HepG2 (cell line): Measurements from ENCODE around the gene ARHGAP26. TPM values are rescaled to one million over a fixed set of nuclear protein-coding genes. Genes with fewer than 3 reads are reported as not detected.

Source experiments
- CBX1 ChIP-seq: IDR thresholded peaks from one replicate; pipeline ENCODE4 v1.6.1; 2016; ENCODE audit warnings: antibody characterized with exemption, low read depth
- CEBPB ChIP-seq: IDR thresholded peaks from 2 replicates; pipeline ENCODE4 v1.6.1; 2011; ENCODE audit warnings: low read depth, low read length, improper control_type of control experiment, borderline replicate concordance
- EED ChIP-seq: sonication (generic); formaldehyde crosslinking; IDR thresholded peaks from 2 replicates; pipeline ENCODE4 v1.5.0; 2020; ENCODE audit warnings: mild to moderate bottlenecking, missing genetic modification reagents
- GATAD2A ChIP-seq: IDR thresholded peaks from 2 replicates; pipeline ENCODE4 v1.6.1; 2016
- HDAC2 ChIP-seq: sonication (generic); formaldehyde crosslinking; IDR thresholded peaks from 2 replicates; pipeline ENCODE4 v1.4.0; 2020; ENCODE audit warnings: missing genetic modification reagents
- HMG20A ChIP-seq: IDR thresholded peaks from 2 replicates; pipeline ENCODE4 v1.6.1; 2016; ENCODE audit warnings: borderline replicate concordance
- HNF4G ChIP-seq, 2 experiments: sonication (generic) in 1 of 2; formaldehyde crosslinking in 1 of 2; IDR thresholded peaks; 2 replicates each; pipeline versions ENCODE4 v1.4.0 to v1.6.1; 2011 to 2020; ENCODE audit warnings: borderline replicate concordance in 2 of 2, low read depth in 2 of 2, mild to moderate bottlenecking in 2 of 2, low read length in 1 of 2, missing genetic modification reagents in 1 of 2, moderate library complexity in 1 of 2
- MAZ ChIP-seq, 2 experiments: sonication (generic) in 1 of 2; formaldehyde crosslinking in 1 of 2; IDR thresholded peaks; 2 replicates each; pipeline versions ENCODE4 v1.5.0 to v1.6.1; 2012 to 2020; ENCODE audit warnings: low read depth in 2 of 2, mild to moderate bottlenecking in 2 of 2, borderline replicate concordance in 1 of 2, improper control_type of control experiment in 1 of 2, low read length in 1 of 2, missing genetic modification reagents in 1 of 2, moderate library complexity in 1 of 2
- PITX1 ChIP-seq: sonication (generic); formaldehyde crosslinking; IDR thresholded peaks from 2 replicates; pipeline ENCODE4 v1.5.1; 2020; ENCODE audit warnings: mild to moderate bottlenecking, missing genetic modification reagents
- PPARG ChIP-seq: conservative IDR thresholded peaks from 2 replicates; pipeline ENCODE4 v1.6.1; 2016; ENCODE audit warnings: missing biosample characterization, missing genetic modification reagents
- ZGPAT ChIP-seq: IDR thresholded peaks from 2 replicates; pipeline ENCODE4 v1.6.1; 2016; ENCODE audit warnings: mild to moderate bottlenecking
- ZNF407 ChIP-seq: sonication (generic); formaldehyde crosslinking; IDR thresholded peaks from one replicate; pipeline ENCODE4 v1.5.1; 2020; ENCODE audit warnings: mild to moderate bottlenecking, missing genetic modification reagents; ENCODE audit errors: not compliant biosample characterization
- ZNF644 ChIP-seq: IDR thresholded peaks from 2 replicates; pipeline ENCODE4 v1.6.1; 2016; ENCODE audit warnings: low read depth
- ZNF709 ChIP-seq: sonication (generic); formaldehyde crosslinking; IDR thresholded peaks from 2 replicates; pipeline ENCODE4 v1.5.0; 2020; ENCODE audit warnings: mild to moderate bottlenecking, missing genetic modification reagents
- polyA plus RNA-seq, 8 experiments: library from polyadenylated mRNA; depleted of rRNA in 3 of 8; stranded (reverse) in 7 of 8; unstranded in 1 of 8; fragments of >200 nt; fragmentation: Illumina TruSeq in 4 of 8; extraction: Trizol in 4 of 8; gene quantifications; 2 replicates each; pipeline versions ENCODE4 v1.2.1 to v1.2.3, GENCODE V29; 2011 to 2016; ENCODE audit warnings: low read depth in 4 of 8, missing spikeins in 1 of 8, mixed read lengths in 1 of 8; ENCODE audit not compliant: insufficient read depth in 1 of 8
- total RNA-seq, 5 experiments: library from RNA; depleted of rRNA; stranded (reverse); fragments of >200 nt; fragmentation: Illumina TruSeq; extraction: Trizol; gene quantifications; 2 replicates each; pipeline ENCODE4 v1.2.3, GENCODE V29; 2016; ENCODE audit warnings: low read depth in 1 of 5

Gene ARHGAP26
- total and polyA plus RNA-seq, 2 of the 13 experiments (the other 11 are each of a cell fraction or from before 2014, with no cell fraction given), result 9.6 to 18.2 TPM

- TF ChIP-seq ZNF709 (CRISPR knock-in tag), result no peak
- TF ChIP-seq PPARG (CRISPR knock-in tag), result 0 out of 2 replicates have a peak, but pooled peaks have one; percentile 35
- TF ChIP-seq EED (CRISPR knock-in tag), result 0 out of 2 replicates have a peak, but pooled peaks have one; percentile 68
- TF ChIP-seq HDAC2 (CRISPR knock-in tag), result peak; percentile 35; the same call in 1 of the 2 replicates
- no peak for TF ChIP-seq ZNF407 (CRISPR knock-in tag)
- TF ChIP-seq CBX1, result no peak
- TF ChIP-seq HMG20A, result peak; percentile 62; the same call in 1 of the 2 replicates
- peak; percentile 27; the same call in 1 of the 2 replicates for TF ChIP-seq ZNF644 (CRISPR knock-in tag)
- TF ChIP-seq CEBPB, result peak; percentile 89
- TF ChIP-seq GATAD2A, result peak; percentile 60; the same call in 1 of the 2 replicates
- peak; percentile 19; the same call in 1 of the 2 replicates for TF ChIP-seq HNF4G (IDR thresholded peaks at IDR 0.05; ENCODE audit: borderline replicate concordance, low read depth, low read length)
- no peak for TF ChIP-seq HNF4G (CRISPR knock-in tag; IDR thresholded peaks at IDR 0.05; ENCODE audit: borderline replicate concordance, low read depth)
- TF ChIP-seq MAZ (IDR thresholded peaks at IDR 0.05; ENCODE audit: borderline replicate concordance, low read depth, low read length), result no peak
- TF ChIP-seq MAZ (CRISPR knock-in tag; IDR thresholded peaks at IDR 0.05; ENCODE audit: low read depth), result peak; percentile 45; the same call in 1 of the 2 replicates
- 0 out of 2 replicates have a peak, but pooled peaks have one; percentile 40 for TF ChIP-seq ZGPAT (CRISPR knock-in tag)
- TF ChIP-seq PITX1 (CRISPR knock-in tag), result peak; percentile 56; the same call in 1 of the 2 replicates
These were observed 464.1 kb downstream of the ARHGAP26 start (continued) for GRCh38 chr5:143234162-143234842.
